H9 (cell line): Measurements from ENCODE around the gene HEXIM1. TPM values are rescaled to one million over a fixed set of nuclear protein-coding genes. Genes with fewer than 3 reads are reported as not detected.

Source experiments
- DNase-seq: peaks from one replicate; pipeline ENCODE4 v3.0.0-alpha.2; 2017
- H2AFZ ChIP-seq: one replicate; pipeline ENCODE4 v1.6.1; 2013; ENCODE audit warnings: mild to moderate bottlenecking, low read length, control low read depth, moderate library complexity
- H2AK5ac ChIP-seq: 2 replicates; pipeline ENCODE4 v1.6.1; 2013; ENCODE audit warnings: low read length, control low read depth, mixed read lengths; ENCODE audit not compliant: insufficient read length
- H2BK120ac ChIP-seq: one replicate; pipeline ENCODE4 v1.6.1; 2013; ENCODE audit warnings: low read depth, mild to moderate bottlenecking, low read length, control low read depth, inconsistent platforms; ENCODE audit not compliant: poor library complexity, severe bottlenecking
- H2BK12ac ChIP-seq: 2 replicates; pipeline ENCODE4 v1.6.1; 2013; ENCODE audit warnings: low read length, control low read depth, mixed read lengths, low read depth; ENCODE audit not compliant: insufficient read length
- H2BK15ac ChIP-seq: 2 replicates; pipeline ENCODE4 v1.6.1; 2013; ENCODE audit warnings: low read depth, low read length, control low read depth
- H2BK20ac ChIP-seq: one replicate; pipeline ENCODE4 v1.6.1; 2013; ENCODE audit warnings: low read depth, mild to moderate bottlenecking, low read length, control low read depth, inconsistent platforms; ENCODE audit not compliant: poor library complexity, severe bottlenecking
- H2BK5ac ChIP-seq: 2 replicates; pipeline ENCODE4 v1.6.1; 2013; ENCODE audit warnings: low read length, control low read depth, mixed read lengths; ENCODE audit not compliant: insufficient read length
- H3K14ac ChIP-seq: 2 replicates; pipeline ENCODE4 v1.6.1; 2013; ENCODE audit warnings: low read length, control low read depth; ENCODE audit not compliant: insufficient read depth
- H3K18ac ChIP-seq: 2 replicates; pipeline ENCODE4 v1.6.1; 2013; ENCODE audit warnings: low read depth, mild to moderate bottlenecking, mixed read lengths, low read length, control low read depth; ENCODE audit not compliant: insufficient read length
- H3K23ac ChIP-seq: 2 replicates; pipeline ENCODE4 v1.6.1; 2013; ENCODE audit warnings: low read length, control low read depth, mixed read lengths, low read depth; ENCODE audit not compliant: insufficient read length
- H3K23me2 ChIP-seq: 2 replicates; pipeline ENCODE4 v1.6.1; 2013; ENCODE audit warnings: low read depth, mild to moderate bottlenecking, mixed read lengths, low read length, control low read depth; ENCODE audit not compliant: insufficient read length, poor library complexity, severe bottlenecking
- H3K27ac ChIP-seq: 2 replicates; pipeline ENCODE4 v1.5.1; 2013; ENCODE audit warnings: low read length, control low read depth, mixed read lengths, low read depth; ENCODE audit not compliant: insufficient read length
- H3K27me3 ChIP-seq: 2 replicates; pipeline ENCODE4 v1.6.1; 2013; ENCODE audit warnings: low read length, control low read depth, inconsistent platforms; ENCODE audit not compliant: insufficient read depth
- H3K4ac ChIP-seq: 2 replicates; pipeline ENCODE4 v1.6.1; 2013; ENCODE audit warnings: low read depth, mild to moderate bottlenecking, control low read depth, inconsistent platforms, low read length, moderate library complexity
- H3K4me1 ChIP-seq: 2 replicates; pipeline ENCODE4 v1.6.1; 2013; ENCODE audit warnings: low read length, control low read depth, inconsistent platforms; ENCODE audit not compliant: insufficient read depth
- H3K4me2 ChIP-seq: 2 replicates; pipeline ENCODE4 v1.6.1; 2013; ENCODE audit warnings: low read length, control low read depth, mixed read lengths; ENCODE audit not compliant: insufficient read length, insufficient read depth
- H3K56ac ChIP-seq: 2 replicates; pipeline ENCODE4 v1.6.1; 2013; ENCODE audit warnings: low read depth, mild to moderate bottlenecking, mixed read lengths, low read length, control low read depth; ENCODE audit not compliant: insufficient read length
- H3K79me1 ChIP-seq: 2 replicates; pipeline ENCODE4 v1.6.1; 2013; ENCODE audit warnings: low read depth, mild to moderate bottlenecking, moderate library complexity, low read length, control low read depth, inconsistent platforms; ENCODE audit not compliant: insufficient read depth, poor library complexity, severe bottlenecking
- H3K79me2 ChIP-seq: 2 replicates; pipeline ENCODE4 v1.6.1; 2013; ENCODE audit warnings: low read length, control low read depth, inconsistent platforms; ENCODE audit not compliant: insufficient read depth
- H3K9ac ChIP-seq: 2 replicates; pipeline ENCODE4 v1.6.1; 2013; ENCODE audit warnings: low read length, control low read depth, mixed read lengths; ENCODE audit not compliant: insufficient read length; ENCODE audit errors: extremely low read depth
- H3K9me3 ChIP-seq: one replicate; pipeline ENCODE4 v1.6.1; 2013; ENCODE audit warnings: low read depth, low read length, inconsistent platforms; ENCODE audit not compliant: control insufficient read depth
- H3T11ph ChIP-seq: one replicate; pipeline ENCODE4 v1.6.1; 2013; ENCODE audit warnings: mild to moderate bottlenecking, low read length, control low read depth, inconsistent platforms
- H4K20me1 ChIP-seq: one replicate; pipeline ENCODE4 v1.6.1; 2013; ENCODE audit not compliant: control insufficient read depth, insufficient read length, insufficient read depth
- H4K5ac ChIP-seq: 2 replicates; pipeline ENCODE4 v1.6.1; 2013; ENCODE audit warnings: low read depth, mild to moderate bottlenecking, mixed read lengths, low read length, control low read depth; ENCODE audit not compliant: insufficient read length
- H4K8ac ChIP-seq: replicated peaks from 2 replicates; pipeline ENCODE4 v1.6.1; 2013; ENCODE audit warnings: low read length, control low read depth, mixed read lengths, low read depth; ENCODE audit not compliant: insufficient read length
- H4K91ac ChIP-seq: 2 replicates; pipeline ENCODE4 v1.6.1; 2013; ENCODE audit warnings: low read depth, mild to moderate bottlenecking, moderate library complexity, mixed read lengths, low read length, control low read depth; ENCODE audit not compliant: insufficient read length
- H3K27ac Mint-ChIP-seq, 3 experiments: 2 replicates in 2 of 3; 3 replicates in 1 of 3; pipeline ENCODE4 v1.8.0; 2020 to 2021; ENCODE audit warnings: mixed read lengths in 3 of 3, mild to moderate bottlenecking in 1 of 3, moderate library complexity in 1 of 3
- H3K27me3 Mint-ChIP-seq: 2 replicates; pipeline ENCODE4 v1.8.0; 2021; ENCODE audit warnings: low read depth, mild to moderate bottlenecking, moderate library complexity, mixed read lengths
- H3K36me3 Mint-ChIP-seq, 3 experiments: 2 replicates in 2 of 3; 3 replicates in 1 of 3; pipeline ENCODE4 v1.8.0; 2020 to 2021; ENCODE audit warnings: low read depth in 3 of 3, mixed read lengths in 3 of 3; ENCODE audit not compliant: insufficient read depth in 1 of 3
- H3K4me1 Mint-ChIP-seq, 2 experiments: 2 replicates each; pipeline ENCODE4 v1.8.0; 2020; ENCODE audit warnings: mixed read lengths in 2 of 2
- H3K4me3 Mint-ChIP-seq, 2 experiments: 2 replicates in 1 of 2; 3 replicates in 1 of 2; pipeline ENCODE4 v1.8.0; 2020 to 2021; ENCODE audit warnings: mild to moderate bottlenecking in 2 of 2, mixed read lengths in 2 of 2, moderate library complexity in 1 of 2
- H3K9me3 Mint-ChIP-seq, 2 experiments: 2 replicates in 1 of 2; 3 replicates in 1 of 2; pipeline ENCODE4 v1.8.0; 2020; ENCODE audit warnings: mild to moderate bottlenecking in 2 of 2, mixed read lengths in 2 of 2, moderate library complexity in 1 of 2
- CTCF ChIP-seq: fragments of 200-600 bp; sonication (generic); conservative IDR thresholded peaks from 3 replicates; pipeline ENCODE4 v1.8.0; 2021; ENCODE audit warnings: antibody characterized with exemption, mild to moderate bottlenecking
- WGBS: extraction: QIAGEN DNeasy Blood & Tissue Kit; methylation state at CpG from one replicate; pipeline ENCODE4 v1.1.7; 2013; ENCODE audit warnings: missing lambda C conversion rate, low lambda C conversion rate, mixed read lengths; ENCODE audit not compliant: insufficient read length; ENCODE audit errors: extremely low coverage; 5-methylcytosine and 5-hydroxymethylcytosine counted together
- total RNA-seq: library from RNA; stranded (reverse); gene quantifications from 2 replicates; pipeline ENCODE4 v1.2.1, GENCODE V29; 2021

The HEXIM1 gene
- total RNA-seq, 1 experiment from 2014 or later = 32.4 TPM

- no peak overlapping the region for H2BK20ac ChIP-seq
- Mint-ChIP-seq H3K27ac (peak overlapping the region in 2 of 3 experiments; percentile 5 to 52; a peak in 3 of 7 replicates), H3K4me3 (no peak overlapping the region), H3K27me3 (no peaks in the 10 kb centered on the region), H3K4me1 (peaks cover 8 to 33% of the 10 kb centered on the region in 2 experiments), H3K36me3 (peaks cover 0 to 4% (median 0%) of the 10 kb centered on the region in 3 experiments; a peak in 4 of 7 replicates), H3K9me3 (no peaks in the 10 kb centered on the region)
- H3K4me1 ChIP-seq = no peaks in the 10 kb centered on the region
- WGBS = no CpG with 5 or more reads among the region's 11 CpGs
- no peak overlapping the region for H3K23ac ChIP-seq
- H4K91ac ChIP-seq = no peak overlapping the region
- H2BK15ac ChIP-seq = no peak overlapping the region
- H3K4ac ChIP-seq = no peak overlapping the region
- H3K79me2 ChIP-seq = no peaks in the 10 kb centered on the region
- H3K14ac ChIP-seq = no peak overlapping the region
- no peak overlapping the region for H3T11ph ChIP-seq
- H3K79me1 ChIP-seq = no peaks in the 10 kb centered on the region
- H2BK5ac ChIP-seq = no peak overlapping the region
- H4K20me1 ChIP-seq = no peaks in the 10 kb centered on the region
- H3K23me2 ChIP-seq = no peaks in the 10 kb centered on the region
- H2AK5ac ChIP-seq = no peak overlapping the region
- DNase-seq = no peak
- no peak for TF ChIP-seq CTCF
- no peaks in the 10 kb centered on the region for H3K9me3 ChIP-seq
- H3K27ac ChIP-seq = no peak overlapping the region
- no peak overlapping the region for H3K4me2 ChIP-seq
- H2BK12ac ChIP-seq = no peak overlapping the region
- H2AFZ ChIP-seq = no peak overlapping the region
- H3K27me3 ChIP-seq = no peaks in the 10 kb centered on the region
- H3K56ac ChIP-seq = no peak overlapping the region
- H3K18ac ChIP-seq = no peak overlapping the region
- no peak overlapping the region for H4K5ac ChIP-seq
- H4K8ac ChIP-seq = no peak overlapping the region
- H3K9ac ChIP-seq = no peak overlapping the region
- no peak overlapping the region for H2BK120ac ChIP-seq
Observed at GRCh38 chr17:45115871-45116270, 32.4 kb upstream of the HEXIM1 start.
